ENCODE results near the gene KCNMB4.

KCNMB4 gene

DNA sequence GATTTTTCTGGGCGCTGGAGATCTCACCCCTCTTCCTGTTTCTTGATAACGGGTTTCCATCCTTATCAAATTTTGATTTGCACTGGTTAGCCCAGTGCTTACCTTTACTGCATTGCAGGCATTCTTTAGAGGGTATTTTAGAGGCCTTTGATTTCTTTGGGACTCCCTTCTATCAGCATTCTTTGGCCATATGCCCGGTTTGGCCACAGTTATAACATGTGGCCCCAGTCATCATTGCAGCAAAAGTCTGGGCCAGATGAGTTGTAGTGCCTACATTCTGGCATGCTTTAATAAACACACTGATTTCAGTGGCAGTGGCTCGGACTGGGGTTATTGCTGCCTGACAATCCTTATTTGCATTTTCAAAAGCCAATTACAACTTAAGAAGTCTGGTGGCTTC is 82.3 kb downstream of the KCNMB4 start:
- no peak for DNase-seq

- no peak for DNase-seq
Measured at GRCh38 chr12:70449074-70449752, 83.1 kb downstream of the KCNMB4 start.

DNA sequence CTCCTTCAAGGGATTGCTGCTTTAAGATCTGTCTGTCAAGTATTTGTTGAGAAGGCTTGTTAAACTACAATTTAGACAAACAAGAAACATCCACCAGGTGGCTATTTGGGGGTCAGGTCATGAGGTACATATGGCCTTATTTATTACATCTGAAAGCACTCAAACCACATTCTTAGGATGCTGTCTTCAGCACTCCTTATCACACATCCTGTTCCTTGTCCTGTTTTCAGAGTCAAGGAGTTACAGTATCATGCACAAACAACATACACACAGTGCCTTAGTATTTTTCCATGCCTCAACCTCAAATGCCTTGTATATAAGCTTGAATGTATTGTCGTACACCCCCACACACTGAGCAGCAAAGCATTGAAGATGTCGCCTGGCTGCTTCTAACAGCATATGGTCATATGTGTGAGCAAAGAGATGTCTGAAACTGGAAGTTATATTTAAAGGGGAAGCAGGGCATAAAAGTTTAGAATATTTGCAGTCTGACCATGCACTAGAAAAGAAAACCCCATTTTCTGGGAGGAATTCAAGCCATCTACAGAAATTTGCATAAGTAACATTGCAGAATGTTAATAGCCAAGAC is 83.8 kb downstream of the KCNMB4 start:
- no peak for DNase-seq

- DNase-seq = no peak
Measured at GRCh38 chr12:70451528-70451927, 85.4 kb downstream of the KCNMB4 start.

DNA sequence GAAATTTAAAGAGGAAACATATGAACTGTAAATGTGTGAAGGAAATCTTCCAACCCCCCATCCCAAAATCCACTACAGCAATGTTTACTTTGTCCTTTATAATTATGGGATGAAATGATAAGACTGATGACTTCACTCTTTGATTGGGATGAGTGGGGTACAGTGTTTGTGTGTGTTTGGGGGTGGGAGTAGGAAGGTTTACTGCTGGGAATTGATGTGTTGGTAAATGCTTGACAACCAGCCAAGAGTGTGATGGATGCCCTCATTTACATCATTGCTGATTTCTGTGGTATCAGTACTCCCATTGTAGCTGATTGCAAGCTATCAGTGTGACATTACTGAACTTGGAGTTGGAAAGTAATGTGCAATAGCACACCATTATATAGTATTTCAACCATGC is 90.9 kb downstream of the KCNMB4 start:
- no peak for DNase-seq

DNA sequence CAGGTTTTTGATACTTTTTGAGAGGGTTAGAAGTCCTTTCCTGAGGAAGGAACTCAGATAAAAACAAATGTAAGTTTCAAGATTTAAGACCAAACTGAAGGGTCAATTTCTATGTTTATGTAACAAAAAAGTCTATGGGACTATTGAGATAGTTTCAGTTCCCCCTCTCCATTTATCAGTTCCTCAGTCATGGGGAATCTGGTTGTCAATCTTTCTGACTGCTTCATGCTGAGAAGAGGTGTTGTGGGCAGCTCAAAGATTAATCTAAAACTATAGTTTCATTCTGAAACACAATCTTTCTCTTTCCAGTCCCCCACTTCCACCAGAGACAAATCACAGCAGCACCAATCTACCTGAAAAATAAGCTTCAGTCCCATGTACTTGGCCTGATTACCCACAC is 93.7 kb downstream of the KCNMB4 start:
- no peak for DNase-seq

DNA sequence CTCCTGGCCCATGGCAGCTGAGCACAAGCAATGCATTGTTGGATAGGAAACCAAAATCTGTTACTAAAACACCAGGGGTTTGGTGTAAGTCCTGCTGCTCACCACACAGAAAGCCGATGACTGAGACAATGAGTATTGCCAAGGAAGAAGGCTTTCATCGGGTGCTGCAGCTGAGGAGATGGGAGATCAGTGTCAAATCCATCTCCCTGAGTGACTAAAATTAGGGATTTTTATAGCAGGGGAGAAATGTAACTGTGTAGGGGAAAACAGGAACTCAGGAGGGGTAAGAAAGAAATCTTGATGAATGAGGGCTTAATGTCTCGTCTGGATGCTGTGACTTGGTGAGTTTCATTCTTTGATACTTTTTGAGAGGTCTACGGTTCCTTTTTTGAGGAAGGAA is 97.9 kb downstream of the KCNMB4 start:
- DNase-seq = no peak

DNA sequence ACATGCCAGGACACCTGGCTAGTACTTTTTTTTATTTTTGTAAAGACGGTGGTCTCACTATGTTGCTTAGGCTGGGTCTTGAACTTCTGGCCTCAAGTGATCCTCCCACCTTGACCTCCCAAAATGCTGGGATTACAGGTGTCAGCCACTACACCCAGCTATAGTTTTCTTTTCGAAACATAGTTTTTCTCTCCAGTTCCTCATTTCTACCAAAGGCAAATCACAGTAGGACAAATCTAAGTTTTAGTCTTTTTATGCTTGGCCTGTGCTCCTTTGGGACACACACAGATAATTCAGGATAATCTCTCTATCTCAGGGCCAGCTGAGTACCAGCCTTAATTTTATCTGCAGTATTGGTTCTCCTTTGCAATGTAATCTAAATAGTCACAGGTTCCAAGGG is 100.7 kb downstream of the KCNMB4 start:
- DNase-seq = no peak

DNA sequence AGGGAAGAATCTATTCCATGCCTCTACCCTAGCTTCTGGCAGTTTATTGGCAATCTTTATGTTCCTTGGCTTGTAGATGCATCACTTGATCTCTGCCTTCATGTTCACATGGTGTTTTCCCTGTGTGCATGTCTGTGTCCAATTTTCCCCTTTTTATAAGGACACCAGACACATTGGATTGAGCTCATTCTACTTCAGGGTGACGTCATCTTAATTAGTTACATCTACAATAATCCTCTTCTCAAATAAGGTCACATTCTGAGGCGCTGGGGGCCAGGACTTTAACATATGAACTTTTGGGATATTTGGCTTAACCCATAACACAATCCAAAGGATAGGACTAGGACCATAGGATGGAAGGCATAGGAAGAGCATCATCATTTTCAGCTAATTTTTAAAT is 101.4 kb downstream of the KCNMB4 start:
- no peak for DNase-seq

DNA sequence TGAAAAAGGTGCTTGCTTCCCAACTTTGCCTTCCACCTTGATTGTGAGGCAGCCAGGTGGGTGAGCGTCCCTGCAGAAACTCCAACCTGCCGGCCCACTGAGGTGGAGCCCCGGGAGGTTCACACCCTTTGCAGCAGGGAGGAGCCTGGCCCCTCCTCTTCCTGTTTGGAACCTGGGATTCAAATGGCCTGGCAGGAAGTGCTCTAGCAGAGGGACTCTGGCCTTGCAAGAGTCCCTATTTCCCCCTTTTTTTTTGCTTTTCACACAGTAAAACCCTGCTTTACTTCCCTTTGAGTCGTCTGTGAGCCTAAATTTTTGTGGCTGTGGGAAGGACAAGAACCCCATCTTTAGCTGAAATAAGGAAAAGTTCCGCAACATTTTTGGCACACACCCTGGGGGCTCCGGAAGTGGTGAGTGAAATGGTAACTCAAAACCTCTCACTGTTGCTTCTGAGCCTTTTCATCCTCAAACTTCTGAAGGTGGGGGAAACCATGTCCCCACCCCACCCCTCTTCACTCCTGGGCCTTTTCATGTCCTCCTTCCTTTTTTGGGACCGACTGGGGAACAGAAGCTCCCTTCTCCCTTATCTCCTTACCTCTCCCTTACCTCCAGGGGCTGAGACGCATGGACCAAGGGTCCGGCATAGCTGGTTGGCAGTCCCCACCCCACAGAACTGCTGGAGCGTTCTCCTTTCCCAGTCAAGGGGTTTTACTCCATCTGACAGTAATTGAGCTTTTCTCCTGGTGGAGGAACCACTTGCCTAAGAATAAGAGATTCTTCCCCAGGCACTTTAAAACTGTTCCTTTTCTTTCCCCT is 102.0 kb downstream of the KCNMB4 start:
- no peak for DNase-seq

- no peak for DNase-seq
Measured at GRCh38 chr12:70468741-70469140, 102.7 kb downstream of the KCNMB4 start.

GRCh38 chr12:70469221-70469820 is 103.2 kb downstream of the KCNMB4 start:
- DNase-seq = no peak

DNA sequence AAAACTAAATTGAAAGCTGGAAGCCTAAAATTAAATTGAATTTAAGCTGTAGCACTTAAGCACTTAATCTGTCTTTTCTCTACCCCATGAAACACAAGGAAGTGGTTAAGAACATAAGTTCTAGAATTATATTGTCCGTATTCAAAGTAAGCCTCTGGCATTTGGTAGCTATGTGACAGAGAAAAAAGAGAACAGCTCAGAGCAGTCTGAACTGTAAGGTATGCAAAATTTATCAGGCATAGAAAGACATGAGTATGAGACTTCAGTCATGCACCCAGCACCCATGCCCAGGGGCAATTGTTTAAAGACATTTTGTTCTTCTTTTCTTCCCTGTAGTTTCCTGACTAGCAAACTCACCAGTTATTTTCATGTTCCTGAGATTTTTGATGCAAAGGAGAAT is 116.7 kb downstream of the KCNMB4 start:
- DNase-seq = no peak
